CD4-positive, alpha-beta memory T cell (primary cell): Measurements from ENCODE around the gene ZNF280C. TPM values are rescaled to one million over a fixed set of nuclear protein-coding genes. Genes with fewer than 3 reads are reported as not detected.

ENCODE experiments used
- CTCF ChIA-PET: fragments of 350-600 bp; sonication (Branson Sonifier 250); formaldehyde crosslinking; loops from one replicate; lab custom pipeline; 2021; ENCODE audit warnings: inconsistent platforms; ENCODE audit not compliant: partially characterized antibody; lab: Charles Lee
- POLR2A ChIA-PET: fragments of 350-600 bp; sonication (Branson Sonifier 250); formaldehyde crosslinking; loops from one replicate; lab custom pipeline; 2021; ENCODE audit not compliant: partially characterized antibody; lab: Charles Lee
- DNase-seq, 5 donors: peaks; one replicate each; pipeline versions ENCODE4 v3.0.0 to v3.0.0-alpha.2; 2020 to 2022; ENCODE audit warnings: mixed read lengths in 1 of 5
- H3K27ac ChIP-seq: one replicate; pipeline ENCODE4 v1.7.0; 2013; ENCODE audit warnings: low read depth, low read length
- H3K27me3 ChIP-seq: 2 replicates; pipeline ENCODE4 v1.7.0; 2013; ENCODE audit warnings: mild to moderate bottlenecking, low read length, moderate library complexity; ENCODE audit not compliant: insufficient read depth
- H3K36me3 ChIP-seq: 2 replicates; pipeline ENCODE4 v1.7.0; 2013; ENCODE audit warnings: mild to moderate bottlenecking, low read length, moderate library complexity; ENCODE audit not compliant: insufficient read depth
- H3K4me1 ChIP-seq: 2 replicates; pipeline ENCODE4 v1.7.0; 2013; ENCODE audit warnings: mild to moderate bottlenecking, low read length, moderate library complexity; ENCODE audit not compliant: insufficient read depth
- H3K4me3 ChIP-seq, 2 donors: one replicate each; pipeline ENCODE4 v1.7.0; 2013; ENCODE audit warnings: low read length in 2 of 2, mild to moderate bottlenecking in 1 of 2
- H3K9me3 ChIP-seq, 2 donors: one replicate each; pipeline ENCODE4 v1.7.0; 2013; ENCODE audit warnings: low read length in 2 of 2, control low read depth in 1 of 2; ENCODE audit not compliant: control insufficient read depth in 1 of 2
- H3K27ac Mint-ChIP-seq, 7 donors: one replicate each; pipeline ENCODE4 v1.8.0; 2020 to 2021; ENCODE audit warnings: mixed read lengths in 7 of 7, mild to moderate bottlenecking in 6 of 7, inconsistent platforms in 3 of 7, moderate library complexity in 3 of 7
- H3K27me3 Mint-ChIP-seq, 2 donors: one replicate each; pipeline ENCODE4 v1.8.0; 2020 to 2021; ENCODE audit warnings: mixed read lengths in 2 of 2
- H3K36me3 Mint-ChIP-seq, 2 donors: one replicate each; pipeline ENCODE4 v1.8.0; 2020 to 2021; ENCODE audit warnings: mixed read lengths in 2 of 2, inconsistent platforms in 1 of 2, mild to moderate bottlenecking in 1 of 2
- H3K4me1 Mint-ChIP-seq, 4 donors: one replicate each; pipeline ENCODE4 v1.8.0; 2020 to 2021; ENCODE audit warnings: mixed read lengths in 4 of 4, mild to moderate bottlenecking in 1 of 4
- H3K4me3 Mint-ChIP-seq, 8 donors: one replicate each; pipeline ENCODE4 v1.8.0; 2020 to 2021; ENCODE audit warnings: mixed read lengths in 8 of 8, mild to moderate bottlenecking in 7 of 8, moderate library complexity in 6 of 8, inconsistent platforms in 3 of 8
- H3K9me3 Mint-ChIP-seq, 8 donors: one replicate each; pipeline ENCODE4 v1.8.0; 2020 to 2021; ENCODE audit warnings: mixed read lengths in 8 of 8, mild to moderate bottlenecking in 5 of 8, inconsistent platforms in 3 of 8, moderate library complexity in 1 of 8
- intact Hi-C: fragments of 100-400 bp; cut with micrococcal nuclease; formaldehyde crosslinking; loops from one replicate; pipeline ENCODE4 v1.15.1; 2023
- polyA plus RNA-seq, 2 donors: library from polyadenylated mRNA; unstranded; fragments of 300-500 nt; fragmentation: Illumina TruSeq; gene quantifications; one replicate each; pipeline ENCODE4 v1.2.3, GENCODE V29; 2021
- total RNA-seq, 2 experiments: library from RNA; stranded (reverse); gene quantifications; one replicate each; pipeline ENCODE4 v1.2.3, GENCODE V29; 2021

ZNF280C gene
- total and polyA plus RNA-seq, 4 experiments from 2014 or later, result 2.1 to 4.9 (median 3.4) TPM

GRCh38 chrX:130155564-130155963 lies 113.1 kb downstream of the ZNF280C start:
- CTCF ChIA-PET, result interaction anchor here (0.7 to 1.1 kb wide), 4 partner anchors 9 to 38 kb away, joined by 3 to 4 read pairs (median 3); no protein-coding TSS in a partner anchor
- H3K27ac Mint-ChIP-seq, result no peak overlapping the region
- H3K4me3 Mint-ChIP-seq, result no peak overlapping the region

More at GRCh38 chrX:130155564-130155963, 113.1 kb downstream of the ZNF280C start:
- Histone ChIP-seq H3K9me3 (no peaks in the 10 kb centered on the region), H3K4me3 (no peak overlapping the region), H3K36me3 (no peaks in the 10 kb centered on the region), H3K27me3 (no peaks in the 10 kb centered on the region), H3K4me1 (peaks cover 4% of the 10 kb centered on the region), H3K27ac (no peak overlapping the region)
- no peak for DNase-seq
- Mint-ChIP-seq H3K9me3 (no peaks in the 10 kb centered on the region), H3K36me3 (peaks cover 0 to 9% of the 10 kb centered on the region in 2 donors), H3K27me3 (no peaks in the 10 kb centered on the region), H3K4me1 (peaks cover 4 to 12% (median 8%) of the 10 kb centered on the region in 4 donors)
- intact Hi-C loops, result no loop called here
- POLR2A ChIA-PET, result no interaction called here

Other genes with a start within 250 kb of the ZNF280C start
- 10 to 100 TPM; 29.8 to 31.3 TPM for gene ELF4, start 158.4 kb downstream of the ZNF280C start, total RNA-seq
- gene ELF4, start 158.4 kb downstream of the ZNF280C start, polyA plus RNA-seq, result 10 to 100 TPM in 1 of 2 donors, 1 to 10 TPM in 1; 7.4 to 18.6 TPM
- 10 to 100 TPM; 20.0 to 23.6 TPM for gene AIFM1, start 103.1 kb downstream of the ZNF280C start, total RNA-seq
- 10 to 100 TPM; 32.2 to 39.4 TPM for gene AIFM1, start 103.1 kb downstream of the ZNF280C start, polyA plus RNA-seq
- 10 to 100 TPM in 1 of 2 experiments, 1 to 10 TPM in 1; 9.7 to 10.1 TPM for gene RAB33A, start 96.9 kb downstream of the ZNF280C start, total RNA-seq
- gene RAB33A, start 96.9 kb downstream of the ZNF280C start, polyA plus RNA-seq, result 1 to 10 TPM; 5.6 to 10.0 TPM
- 10 to 100 TPM; 12.9 to 15.8 TPM for gene SLC25A14, start 71.0 kb upstream of the ZNF280C start, total RNA-seq
- 1 to 10 TPM; 7.8 to 8.8 TPM for gene SLC25A14, start 71.0 kb upstream of the ZNF280C start, polyA plus RNA-seq
- not detected for gene GPR119, start 116.8 kb upstream of the ZNF280C start, total RNA-seq
- gene GPR119, start 116.8 kb upstream of the ZNF280C start, polyA plus RNA-seq, result not detected
- 10 to 100 TPM; 23.0 to 28.0 TPM for gene RBMX2, start 133.1 kb upstream of the ZNF280C start, total RNA-seq
- gene RBMX2, start 133.1 kb upstream of the ZNF280C start, polyA plus RNA-seq, result 10 to 100 TPM; 14.6 to 29.2 TPM